SK-MEL-5 (cell line): ENCODE results near the gene PCBP3. TPM values are rescaled to one million over a fixed set of nuclear protein-coding genes. Genes with fewer than 3 reads are reported as not detected.
"Not testable (repeated sequence)": the region's sequence is repeated elsewhere in the genome, so short reads cannot be mapped to it uniquely, and the experiment has no call there.

ENCODE experiments used
- DNase-seq: peaks from one replicate; pipeline ENCODE4 v3.0.0-alpha.2; 2016; ENCODE audit warnings: low read depth, low spot score
- in situ Hi-C: cut with HindIII; loops from 2 replicates; pipeline ENCODE4 v1.10.0; 2016; ENCODE audit warnings: low sequenced_read_pairs, high pct_unique_total_duplicates, low pct_unique_long_range_greater_than_20kb
- total RNA-seq: library from RNA; depleted of rRNA; stranded (reverse); fragments of >200 nt; shearing (Covaris generic); gene quantifications from 2 replicates; pipeline ENCODE4 v1.2.3, GENCODE V29; 2014

The PCBP3 gene
- total RNA-seq, 1 experiment from 2014 or later, result not detected

DNA sequence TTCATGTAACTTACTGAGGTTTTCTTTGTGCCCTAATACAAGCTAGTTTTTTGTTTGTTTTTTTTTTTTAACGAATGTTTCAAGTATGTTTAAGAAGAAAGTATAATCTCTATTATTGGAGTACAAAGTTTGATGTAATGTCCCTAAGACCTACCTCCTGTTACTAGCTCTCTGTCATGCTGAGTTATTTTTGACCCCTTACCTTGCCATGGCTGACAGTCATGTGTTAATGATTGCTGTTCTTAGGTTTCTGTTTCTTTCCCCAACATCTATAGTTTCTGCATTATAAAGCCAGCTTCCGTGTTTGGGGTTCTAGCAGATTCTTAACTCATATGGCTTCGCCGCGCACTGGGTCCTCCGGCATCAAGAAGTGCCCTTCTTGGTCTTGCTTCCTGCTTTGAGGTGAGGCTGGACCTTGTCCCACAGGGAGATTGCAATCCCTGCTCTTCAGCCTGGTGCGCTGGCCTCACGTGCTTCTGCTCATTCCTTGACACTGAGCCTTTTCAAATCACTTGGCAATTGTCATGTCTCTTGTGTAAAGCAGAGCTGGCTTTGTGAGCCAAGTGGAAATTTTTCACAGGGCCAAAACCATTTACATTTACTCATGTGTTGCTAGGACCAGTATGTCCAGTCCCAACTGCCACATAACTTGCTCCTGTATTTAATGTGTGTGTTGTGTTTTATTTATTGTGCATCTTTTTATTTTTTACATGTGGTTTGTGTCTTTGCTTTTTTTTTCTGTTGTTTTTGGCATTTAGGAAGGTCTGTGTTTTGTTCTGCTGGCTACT, 203.0 kb downstream of the PCBP3 start:
- in situ Hi-C loops, result no loop called here
- peak; percentile 15 for DNase-seq

DNA sequence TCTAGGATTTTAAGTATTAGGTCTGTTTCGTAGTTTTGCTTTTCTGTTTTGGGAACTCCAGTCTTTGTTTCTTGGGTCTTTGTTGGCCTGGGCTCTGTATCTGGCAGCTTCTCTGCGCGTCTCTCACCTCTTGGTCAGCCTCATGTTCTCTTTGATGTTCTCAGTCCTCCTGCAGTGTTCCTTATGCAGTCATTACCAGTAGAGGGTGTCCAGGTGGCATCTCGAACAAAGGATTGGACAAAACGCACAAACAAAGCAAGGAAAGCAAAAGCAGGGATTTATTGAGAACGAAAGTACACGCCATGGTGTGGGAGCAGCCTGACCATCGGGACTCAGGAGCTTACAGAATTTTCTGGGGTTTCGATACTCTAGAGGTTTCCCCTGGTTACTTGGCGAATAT, 204.3 kb downstream of the PCBP3 start:
- in situ Hi-C loops, result no loop called here
- no peak for DNase-seq

DNA sequence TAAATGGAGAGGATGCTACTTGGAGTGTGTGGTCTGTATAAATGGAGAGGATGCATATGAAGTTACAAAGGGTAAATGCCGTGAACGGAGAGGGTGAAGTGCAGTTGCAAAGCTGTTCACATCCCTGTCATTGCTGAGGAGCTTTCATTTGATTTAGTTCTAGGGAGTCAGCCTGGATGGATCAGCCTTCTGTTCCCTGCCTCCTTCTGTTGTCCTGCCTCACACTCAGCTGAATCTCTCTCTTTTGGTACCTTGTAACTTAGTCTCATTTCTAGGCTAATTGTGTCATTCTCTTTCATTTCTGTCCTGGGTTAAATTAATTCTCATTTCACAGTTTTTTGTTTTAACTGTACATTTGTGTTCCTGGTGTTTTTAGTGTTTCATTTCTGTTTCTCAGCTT, 204.8 kb downstream of the PCBP3 start:
- in situ Hi-C loops, result no loop called here
- no peak for DNase-seq

DNA sequence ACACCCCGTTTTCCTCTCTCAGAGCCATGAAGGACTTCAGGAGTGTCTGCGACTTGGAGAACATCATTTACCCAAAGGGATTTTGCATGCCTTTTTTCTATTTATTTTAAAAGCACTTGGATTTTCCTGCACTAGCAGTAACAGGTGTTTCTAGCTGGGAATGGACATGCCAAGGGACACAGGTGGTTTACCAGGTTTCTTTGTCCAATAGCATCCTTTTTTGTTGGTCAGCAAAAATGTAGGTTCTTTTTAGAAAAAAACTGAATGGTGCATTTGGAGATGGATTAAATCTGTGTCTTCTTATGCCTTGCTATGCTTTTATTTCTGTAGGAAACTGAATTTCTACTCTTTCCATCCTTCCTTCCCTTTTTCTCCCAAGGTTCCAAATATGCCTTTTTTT, 205.3 kb downstream of the PCBP3 start:
- DNase-seq, result no peak

DNA sequence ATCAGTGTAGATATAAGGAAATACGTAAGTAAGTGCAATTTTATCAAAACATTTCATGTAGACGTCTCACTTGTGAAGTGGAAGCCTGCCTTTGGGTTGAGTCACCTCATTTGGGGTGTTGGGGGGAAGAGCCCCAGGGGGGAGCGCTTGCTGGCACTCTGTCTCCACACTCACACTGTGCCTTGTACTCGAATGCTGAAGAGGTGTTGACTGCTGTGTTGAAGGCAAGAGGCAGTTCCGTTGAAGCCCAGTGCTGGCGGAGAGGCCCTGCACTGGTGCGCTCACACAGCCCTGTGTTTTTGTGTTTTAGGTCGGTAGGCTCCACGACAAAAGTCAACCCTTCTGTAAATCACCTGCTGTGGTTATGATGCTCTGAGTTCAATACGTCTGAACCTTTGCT, 206.1 kb downstream of the PCBP3 start:
- no peak for DNase-seq
- in situ Hi-C loops, result no loop called here

More for the DNA sequence above, 205.3 kb downstream of the PCBP3 start:
- in situ Hi-C loops, result no loop called here

DNA sequence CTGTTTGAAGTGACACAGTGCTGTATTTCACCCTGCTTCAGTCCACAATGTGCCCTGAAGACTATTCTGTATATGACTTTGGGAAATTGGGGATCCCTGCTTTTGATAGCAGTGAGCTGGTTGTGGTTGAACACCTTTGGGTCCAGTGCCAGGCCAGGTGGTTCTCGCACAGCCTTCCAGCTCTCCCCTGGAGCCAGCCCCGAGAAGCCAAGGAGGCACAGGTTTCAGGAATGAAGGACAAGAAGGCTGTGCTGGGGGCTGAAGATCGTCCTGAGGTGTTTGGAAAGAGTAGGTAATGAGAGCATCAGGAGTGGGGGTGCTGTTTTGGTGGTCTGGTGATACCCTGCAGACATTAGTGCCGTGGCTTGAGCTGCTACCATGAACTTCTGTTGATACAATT, 206.7 kb downstream of the PCBP3 start:
- no peak for DNase-seq
- in situ Hi-C loops, result no loop called here

DNA sequence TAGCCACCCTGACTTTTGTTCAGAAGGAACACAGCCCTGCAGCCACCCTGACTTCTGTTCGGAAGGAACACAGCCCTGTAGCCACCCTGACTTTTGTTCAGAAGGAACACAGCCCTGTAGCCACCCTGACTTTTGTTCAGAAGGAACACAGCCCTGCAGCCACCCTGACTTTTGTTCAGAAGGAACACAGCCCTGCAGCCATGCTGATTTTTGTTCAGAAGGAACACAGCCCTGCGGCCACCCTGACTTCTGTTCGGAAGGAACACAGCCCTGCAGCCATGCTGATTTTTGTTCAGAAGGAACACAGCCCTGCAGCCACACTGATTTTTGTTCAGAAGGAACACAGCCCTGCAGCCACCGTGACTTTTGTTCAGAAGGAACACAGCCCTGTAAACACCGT, 208.9 kb downstream of the PCBP3 start:
- DNase-seq, in situ Hi-C loops: not testable (repeated sequence)

DNA sequence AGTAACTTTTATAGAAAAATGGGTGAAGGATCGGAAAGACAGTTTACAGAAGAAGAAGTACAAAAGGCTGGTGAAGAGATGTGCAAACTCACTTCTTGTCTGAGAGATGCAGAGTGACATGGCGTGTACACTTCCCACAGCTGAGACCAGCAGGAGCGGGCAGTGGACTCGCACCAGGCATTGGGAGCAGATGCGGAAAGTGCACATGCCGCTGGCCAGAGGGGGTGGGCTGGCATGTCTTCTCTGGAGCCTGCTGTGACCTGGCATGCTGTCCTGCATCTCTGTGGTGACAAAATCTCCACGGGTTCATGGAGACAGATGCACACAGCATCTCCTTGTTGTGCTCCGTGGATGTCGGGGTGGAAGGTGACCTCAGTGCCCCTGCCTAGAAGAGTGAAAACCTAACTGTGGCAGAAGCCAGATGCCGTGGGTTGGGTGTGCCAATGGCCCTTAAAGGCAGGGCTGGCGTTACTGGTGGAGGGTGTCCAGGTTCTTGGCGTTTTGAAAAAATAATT, 209.4 kb downstream of the PCBP3 start:
- no peak for DNase-seq
- in situ Hi-C loops, result no loop called here

DNA sequence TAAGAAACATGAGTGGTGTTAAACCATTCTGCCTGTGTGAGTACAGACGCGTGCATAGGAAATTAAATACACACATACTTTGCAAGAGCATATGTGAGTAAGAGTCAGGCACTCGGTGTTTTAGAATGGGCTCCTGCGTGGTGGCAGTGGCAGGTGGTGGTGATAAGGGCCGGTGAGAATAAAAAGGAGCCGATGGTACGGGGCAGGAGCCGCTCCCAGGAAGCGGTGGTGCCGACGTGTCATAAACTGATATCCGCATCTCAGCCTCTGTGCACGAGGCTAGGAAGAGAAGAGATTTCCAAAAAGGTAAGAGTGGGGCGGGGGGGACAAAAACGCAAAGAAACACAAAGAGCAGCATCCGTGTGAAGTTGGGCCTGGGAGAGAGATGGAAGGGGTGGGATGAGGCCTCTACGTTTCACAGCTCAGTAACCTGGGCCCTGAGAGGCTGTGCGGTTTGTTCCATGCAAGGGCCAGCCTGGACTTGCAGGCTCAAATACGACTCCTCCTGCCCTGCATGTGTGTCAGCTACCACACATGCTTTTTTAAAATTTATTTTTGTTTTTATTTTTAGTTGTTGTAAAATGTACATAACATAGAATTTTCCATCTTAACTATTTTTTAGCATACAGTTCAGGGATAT, 210.3 kb downstream of the PCBP3 start:
- in situ Hi-C loops, result no loop called here
- no peak for DNase-seq

DNA sequence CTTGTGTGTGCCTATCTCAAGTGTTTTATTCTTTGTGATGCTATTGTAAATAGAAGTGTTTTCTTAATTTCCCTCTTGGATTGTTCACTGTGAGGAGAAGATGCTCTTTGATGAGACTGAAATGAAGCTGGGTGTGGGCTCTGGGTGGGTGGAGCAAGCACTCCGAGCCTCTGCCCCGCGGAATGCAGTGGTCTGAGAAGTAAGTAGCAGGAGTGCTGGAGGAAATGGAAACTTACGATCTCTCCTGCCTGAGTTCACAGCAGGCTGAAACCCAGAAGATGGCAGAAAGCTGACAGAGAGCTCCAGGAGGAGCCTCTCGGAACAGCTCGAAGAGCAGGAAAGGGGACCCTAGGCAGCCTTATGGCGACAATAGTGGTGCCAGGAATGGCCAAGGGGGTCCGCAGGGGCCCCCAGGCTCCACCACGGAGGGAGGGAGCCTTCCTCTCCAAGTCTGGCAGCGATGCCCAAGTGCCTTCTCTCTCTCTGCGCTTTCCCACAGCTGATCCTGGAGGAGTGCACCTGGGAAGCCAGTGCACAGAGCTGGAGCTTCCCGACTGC, 211.2 kb downstream of the PCBP3 start:
- DNase-seq, result no peak
- in situ Hi-C loops, result no loop called here

DNA sequence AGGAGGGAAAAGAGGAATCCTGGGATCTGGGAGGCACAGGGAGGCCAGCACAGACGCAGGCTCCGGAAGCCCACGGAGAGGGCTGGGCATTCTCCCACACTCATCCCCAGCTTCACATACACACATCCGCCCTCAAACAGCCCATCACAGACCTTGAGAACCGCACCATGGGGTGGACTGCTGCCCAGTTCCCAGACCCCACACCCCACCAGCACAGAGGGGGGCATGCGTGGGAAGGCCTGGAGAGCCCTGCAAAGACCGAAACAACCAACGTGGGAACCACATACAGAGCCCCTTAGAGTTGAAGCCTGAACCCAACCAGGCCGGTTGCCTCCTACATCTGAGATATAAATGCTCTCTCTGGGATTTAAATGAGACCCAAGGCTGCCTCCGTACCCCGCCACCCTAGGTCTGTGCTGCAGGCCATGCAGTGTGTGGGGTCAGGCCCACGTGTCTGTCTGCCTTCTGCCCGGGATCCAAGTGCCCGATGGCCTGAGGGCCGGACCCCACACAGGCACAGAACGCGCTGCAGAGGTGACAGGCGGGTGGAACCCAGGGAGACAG, 211.8 kb downstream of the PCBP3 start:
- in situ Hi-C loops, result no loop called here
- DNase-seq, result no peak

DNA sequence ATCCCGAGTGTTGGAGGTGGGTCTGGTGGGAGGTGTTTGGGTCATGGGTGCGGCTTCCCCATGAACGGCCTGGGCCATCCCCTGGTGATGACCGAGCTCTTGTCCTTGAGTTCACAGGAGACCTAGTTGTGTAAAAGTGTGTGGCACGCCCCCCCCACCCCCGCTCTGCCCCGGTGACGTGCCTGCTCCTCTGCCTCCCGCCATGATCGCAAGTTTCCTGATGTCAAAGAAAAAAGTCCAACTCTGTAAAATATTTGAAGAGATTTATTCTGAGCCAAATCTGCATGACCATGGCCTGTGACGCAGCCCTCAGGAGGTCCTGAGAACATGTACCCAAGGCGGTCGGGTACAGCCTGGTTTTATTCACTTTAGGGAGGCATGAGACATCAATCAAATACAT, 212.9 kb downstream of the PCBP3 start:
- no peak for DNase-seq
- in situ Hi-C loops, result no loop called here

DNA sequence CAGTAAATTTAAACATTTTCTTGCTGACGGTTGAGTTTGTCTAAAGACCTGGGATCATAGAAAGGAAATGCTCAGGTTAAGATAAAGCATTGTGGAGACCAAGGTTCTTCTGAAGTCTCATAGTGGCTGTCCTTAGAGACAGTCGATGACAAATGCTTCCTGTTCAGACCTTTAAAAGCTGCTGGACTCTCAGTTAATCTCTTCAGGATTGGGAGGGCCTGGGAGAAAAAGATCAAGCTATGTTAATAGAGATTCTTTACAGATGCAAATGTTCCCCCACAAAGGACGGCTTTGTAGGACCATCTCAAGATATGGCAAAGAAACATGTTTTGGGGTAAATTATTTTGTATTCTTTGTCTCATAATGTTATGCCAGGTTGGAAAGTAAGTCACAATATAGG, 213.4 kb downstream of the PCBP3 start:
- no peak for DNase-seq
- in situ Hi-C loops, result no loop called here

DNA sequence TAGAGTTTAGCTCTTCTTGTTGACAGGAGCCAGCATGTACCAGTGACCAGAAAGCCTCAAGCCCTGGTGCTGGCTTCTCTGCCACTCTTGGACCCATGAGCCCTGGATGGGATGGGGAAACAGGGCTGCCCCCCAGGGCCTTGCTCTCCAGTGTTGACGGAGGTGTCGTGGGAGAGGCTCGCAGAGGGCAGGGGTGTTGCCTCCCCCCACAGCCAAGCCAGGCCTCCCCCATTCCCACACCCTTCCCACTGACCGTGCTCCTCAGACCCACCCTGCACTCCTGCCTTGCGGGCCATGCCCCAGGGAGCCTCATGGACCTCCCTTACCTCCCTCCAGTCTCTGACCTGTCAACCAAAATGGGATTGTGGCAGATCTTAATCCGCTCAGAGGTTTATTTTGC, 214.2 kb downstream of the PCBP3 start:
- DNase-seq, result no peak

DNA sequence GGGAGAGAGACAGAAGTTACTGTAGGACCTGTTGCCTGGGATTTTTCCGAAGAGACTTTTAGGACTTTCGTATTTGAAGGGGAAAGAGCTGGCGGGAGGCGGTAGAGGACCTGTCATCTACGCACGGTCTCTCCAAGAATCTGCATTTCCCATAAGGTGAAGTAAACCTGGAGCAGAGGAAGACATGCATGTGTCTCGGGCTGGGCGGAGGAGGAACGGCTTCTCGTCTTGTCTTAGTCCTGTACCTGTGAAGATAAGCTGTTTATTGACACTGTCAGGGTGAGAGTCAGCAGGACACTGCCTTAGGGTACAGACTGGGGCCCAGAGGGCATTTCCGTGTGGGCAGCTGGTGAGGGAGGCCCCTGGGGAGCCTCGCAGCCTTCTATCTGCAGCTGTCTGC, 214.7 kb downstream of the PCBP3 start:
- in situ Hi-C loops, result no loop called here
- no peak for DNase-seq

More for the DNA sequence above, 214.2 kb downstream of the PCBP3 start:
- in situ Hi-C loops, result no loop called here

DNA sequence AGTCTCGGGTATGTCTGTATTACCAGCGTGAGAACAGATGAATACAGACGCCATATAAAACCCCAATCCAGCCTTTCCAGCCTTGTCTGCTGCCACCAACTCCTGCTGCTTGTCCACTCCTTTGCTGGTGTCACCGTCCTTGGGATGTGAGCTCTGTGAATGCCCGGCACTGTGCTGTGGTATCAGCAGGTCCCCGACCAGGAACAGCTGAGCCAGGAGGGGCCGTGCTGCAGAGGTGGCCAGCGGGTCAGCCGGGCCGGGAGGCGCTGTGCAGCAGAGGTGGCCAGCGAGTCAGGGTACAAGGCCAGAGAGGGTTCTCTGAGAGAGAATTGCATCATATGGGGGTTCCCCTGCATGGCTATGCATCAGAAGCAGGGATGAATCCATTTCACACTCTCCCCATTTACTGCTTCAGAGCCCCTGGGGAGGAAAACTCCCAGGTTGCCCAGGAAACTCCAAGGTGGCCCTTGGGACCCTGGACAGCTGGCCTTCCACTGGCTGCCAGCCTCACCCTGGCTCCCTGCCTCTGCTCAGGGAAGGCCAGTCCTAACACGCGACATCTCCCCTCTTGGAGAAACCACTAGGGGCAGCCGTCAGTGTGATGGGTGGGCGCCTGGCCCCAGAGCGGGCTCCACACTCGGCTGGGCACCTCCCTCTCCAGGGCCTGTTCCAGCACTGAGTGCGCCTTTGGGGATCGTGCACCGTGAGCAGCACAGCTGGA, 215.7 kb downstream of the PCBP3 start:
- in situ Hi-C loops, result no loop called here
- DNase-seq, result no peak

DNA sequence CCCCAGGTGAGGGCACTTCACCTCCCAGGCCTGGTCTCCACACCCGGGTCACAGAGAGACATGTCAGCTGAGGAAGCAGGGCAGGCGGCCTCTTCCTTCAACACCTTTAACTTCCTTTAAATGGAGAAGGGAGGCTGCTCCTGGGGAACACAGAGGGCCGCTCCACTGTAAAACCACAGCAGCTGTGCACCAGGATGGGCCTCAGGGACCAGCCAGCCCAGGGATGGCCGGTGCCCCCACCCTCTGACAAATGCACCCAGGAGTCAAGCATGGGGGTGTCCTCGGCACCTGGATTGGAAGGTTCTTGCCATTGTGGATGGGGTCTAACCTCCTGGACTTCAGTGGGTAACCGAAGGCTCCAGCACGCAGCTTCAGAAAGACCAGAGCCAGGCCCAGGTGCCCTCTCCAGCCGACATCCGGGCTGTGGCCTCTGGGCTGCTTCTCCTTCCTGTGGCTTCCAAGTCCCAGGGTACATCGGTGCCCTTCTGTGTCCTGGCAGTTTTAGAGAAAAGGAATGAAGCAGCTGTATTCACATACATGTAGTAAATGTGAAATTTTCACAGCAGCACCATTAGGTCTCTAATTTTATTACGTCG, 216.3 kb downstream of the PCBP3 start:
- in situ Hi-C loops, result no loop called here
- DNase-seq, result no peak
